Measurements from ENCODE around the gene LY6G6F.
"Not testable (repeated sequence)": the region's sequence is repeated elsewhere in the genome, so short reads cannot be mapped to it uniquely, and the experiment has no call there.

Gene LY6G6F

DNA sequence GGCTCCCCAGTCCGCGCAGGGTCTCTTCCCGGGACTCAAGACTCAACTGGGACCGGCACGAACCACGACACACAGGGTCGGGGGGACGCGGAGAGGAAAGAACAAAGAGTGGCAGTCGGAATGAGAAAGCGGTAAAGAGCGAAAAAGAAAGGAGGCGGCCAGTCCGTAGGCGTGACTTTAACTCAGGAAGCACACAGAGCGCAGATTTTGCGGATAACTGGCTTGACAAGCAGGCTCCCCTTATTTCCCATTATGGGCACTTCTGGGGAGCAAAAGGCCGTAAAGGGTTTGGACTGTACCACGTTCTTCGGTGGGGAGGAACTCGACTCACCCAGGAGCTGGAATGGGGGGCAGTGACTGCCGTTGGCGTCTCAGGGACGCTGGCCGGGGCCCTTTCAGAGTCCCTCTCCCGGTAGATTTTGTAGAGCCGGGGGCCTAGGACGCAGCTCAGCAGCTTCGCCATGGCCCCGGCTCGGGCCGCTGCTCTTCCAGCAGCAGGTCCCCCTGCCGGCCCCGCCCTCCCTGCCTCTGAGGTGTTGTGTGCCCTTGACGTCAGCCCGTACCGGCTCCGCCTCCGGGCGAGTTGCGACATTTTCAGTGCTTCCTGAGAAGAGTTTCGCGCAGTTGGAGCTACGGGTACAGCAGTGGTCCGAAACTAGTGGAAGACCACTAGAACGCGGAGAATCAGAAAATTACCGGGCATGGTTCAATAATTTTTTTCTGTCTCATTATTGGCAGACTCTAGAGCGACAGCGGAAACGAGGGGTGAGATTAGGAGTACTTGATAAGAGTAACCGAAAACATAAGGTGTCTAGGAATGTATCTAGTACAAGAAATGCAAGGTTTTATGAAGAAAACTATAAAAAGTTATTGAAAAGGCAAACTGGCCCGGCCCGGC, 3.6 kb upstream of the LY6G6F start, which contains the start of gene ABHD16A:
ABHD16A (minus strand) TSS at position 506 of the 898 bp plus-strand sequence; CDS start at position 463, 43 bp downstream.
- peak; percentile 99 for DNase-seq

DNA sequence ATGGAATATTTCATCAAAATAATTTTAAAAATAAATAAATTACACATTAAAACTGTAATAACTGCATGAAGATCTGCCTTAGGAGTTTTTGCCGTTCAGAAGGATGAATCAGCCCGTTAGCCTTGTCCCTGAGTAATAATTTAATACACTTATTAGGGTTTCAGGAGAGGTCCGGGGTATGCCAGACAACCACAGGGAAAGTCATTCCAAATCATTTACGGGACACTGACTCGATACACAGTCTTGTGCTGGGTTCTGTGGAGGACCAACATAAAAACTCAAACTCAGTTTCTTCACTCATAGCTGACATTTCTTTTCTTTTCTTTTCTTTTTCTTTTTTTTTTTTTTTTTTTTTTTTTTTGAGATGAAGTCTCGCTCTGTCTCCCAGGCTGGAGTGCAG, 735 bp upstream of the LY6G6F start:
- DNase-seq, result no peak

DNA sequence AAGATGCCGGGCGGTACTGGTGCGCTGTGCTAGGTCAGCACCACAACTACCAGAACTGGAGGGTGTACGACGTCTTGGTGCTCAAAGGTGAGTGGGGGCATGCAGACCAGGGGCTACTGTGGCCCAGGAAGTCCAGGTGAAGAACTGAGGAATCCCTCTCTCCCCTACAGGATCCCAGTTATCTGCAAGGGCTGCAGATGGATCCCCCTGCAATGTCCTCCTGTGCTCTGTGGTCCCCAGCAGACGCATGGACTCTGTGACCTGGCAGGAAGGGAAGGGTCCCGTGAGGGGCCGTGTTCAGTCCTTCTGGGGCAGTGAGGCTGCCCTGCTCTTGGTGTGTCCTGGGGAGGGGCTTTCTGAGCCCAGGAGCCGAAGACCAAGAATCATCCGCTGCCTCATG, 1.0 kb downstream of the LY6G6F start:
- DNase-seq, result no peak

DNA sequence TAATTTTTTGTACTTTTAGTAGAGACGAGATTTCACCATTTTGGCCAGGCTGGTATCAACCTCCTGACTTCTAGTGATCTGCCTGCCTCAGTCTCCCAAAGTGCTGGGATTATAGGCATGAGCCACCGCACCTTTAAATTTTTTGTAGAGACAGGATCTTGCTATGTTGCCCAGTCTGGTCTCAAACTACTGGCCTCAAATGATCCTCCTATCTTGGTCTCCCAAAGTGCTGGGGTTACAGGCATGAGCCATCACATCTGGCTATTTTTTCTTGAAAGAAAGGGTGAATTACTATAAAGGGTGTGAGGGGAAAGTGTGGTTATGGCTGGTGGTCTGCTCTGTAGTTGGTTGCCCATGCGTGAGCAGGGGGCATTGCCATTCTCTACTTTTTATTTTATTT, 1.6 kb downstream of the LY6G6F start:
- DNase-seq, result no peak

DNA sequence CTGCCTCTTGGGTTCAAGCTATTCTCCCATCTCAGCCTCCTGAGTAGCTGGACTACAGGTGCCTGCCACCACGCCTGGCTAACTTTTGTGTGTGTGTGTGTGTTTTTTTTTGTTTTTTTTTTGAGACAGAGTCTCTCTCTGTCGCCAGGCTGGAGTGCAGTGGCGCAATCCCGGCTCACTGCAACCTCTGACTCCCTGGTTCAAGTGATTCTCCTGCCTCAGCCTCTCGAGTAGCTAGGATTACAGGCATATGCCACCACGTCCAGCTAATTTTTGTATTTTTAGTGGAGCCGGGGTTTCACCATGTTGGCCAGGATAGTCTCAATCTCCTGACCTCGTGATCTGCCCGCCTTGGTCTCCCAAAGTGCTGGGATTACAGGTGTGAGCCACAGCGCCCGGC, 2.5 kb downstream of the LY6G6F start:
- DNase-seq, result not testable (repeated sequence)

DNA sequence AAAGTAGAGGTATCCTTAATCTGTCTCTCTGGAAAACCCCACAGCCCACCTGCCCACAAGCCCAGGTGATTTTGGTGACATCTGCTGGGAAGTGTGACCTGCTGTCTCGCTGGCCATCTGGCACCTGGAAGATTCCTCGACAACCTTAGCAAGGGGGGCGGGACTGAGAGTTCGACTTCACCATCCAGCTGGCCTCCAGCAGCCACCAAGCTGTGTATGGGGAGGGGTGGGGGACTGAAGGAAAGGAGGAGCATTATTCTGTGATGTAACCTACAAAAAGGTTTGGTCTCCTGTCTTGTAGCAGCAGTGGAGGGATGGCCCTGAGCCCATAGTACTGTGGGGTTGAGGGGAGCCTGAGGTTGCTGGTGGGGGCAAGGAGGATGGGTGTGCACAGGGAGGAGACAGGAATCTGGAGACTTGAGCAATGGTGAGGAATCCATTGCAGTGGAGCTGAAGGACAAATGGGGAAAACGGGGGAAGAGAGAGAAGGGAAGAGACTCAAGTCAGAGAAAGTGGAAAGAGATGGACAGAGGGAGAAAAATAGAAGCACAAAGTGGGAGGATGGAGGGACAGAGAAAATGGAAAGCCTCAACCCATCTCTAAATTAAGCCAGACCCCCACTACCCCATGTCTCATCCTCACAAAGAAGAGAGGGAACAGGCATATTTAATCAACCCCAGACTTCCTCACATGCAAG, 4.0 kb downstream of the LY6G6F start:
- no peak for DNase-seq

DNA sequence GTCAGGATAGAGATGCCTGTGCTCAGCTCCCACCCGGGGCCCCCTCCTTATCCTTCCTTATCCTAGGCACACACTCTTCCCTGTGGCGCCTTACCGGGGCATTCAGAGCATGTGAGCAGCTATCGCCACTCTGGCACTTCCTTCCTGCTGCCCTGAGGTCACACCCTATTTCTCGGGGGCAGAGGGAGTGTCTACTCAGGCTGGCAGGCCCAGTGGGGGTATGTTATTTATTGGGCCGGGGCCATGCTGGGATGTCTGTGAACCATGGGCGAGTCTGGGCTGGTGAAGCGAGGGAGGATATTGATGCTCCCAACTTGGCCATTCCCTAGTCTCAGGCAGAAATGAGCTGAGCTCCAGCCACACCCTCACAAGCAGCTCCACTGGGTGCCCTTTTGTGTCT, 4.6 kb downstream of the LY6G6F start:
- peak; percentile 30 to 53 for DNase-seq

DNA sequence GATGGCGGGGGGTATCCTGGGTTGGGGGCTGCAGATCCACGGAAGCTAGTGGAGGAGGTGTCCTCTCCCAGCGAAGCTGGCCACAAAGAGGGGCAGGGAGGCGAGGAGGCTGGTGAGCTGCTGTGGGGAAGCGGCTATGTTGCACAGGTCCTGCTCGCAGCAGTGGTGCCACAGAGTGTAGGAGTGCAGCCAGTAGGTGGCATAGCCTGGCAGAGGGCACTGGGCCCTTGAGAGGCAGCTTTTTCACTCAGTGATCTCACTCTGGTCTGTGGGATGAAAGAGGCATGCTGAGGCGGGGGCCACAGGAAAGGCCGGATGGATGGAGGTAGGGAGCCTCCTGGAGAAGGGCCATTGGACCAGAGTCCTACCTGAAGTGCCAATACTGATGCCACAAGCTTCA, 5.6 kb downstream of the LY6G6F start:
- DNase-seq, result peak; percentile 9 to 15

DNA sequence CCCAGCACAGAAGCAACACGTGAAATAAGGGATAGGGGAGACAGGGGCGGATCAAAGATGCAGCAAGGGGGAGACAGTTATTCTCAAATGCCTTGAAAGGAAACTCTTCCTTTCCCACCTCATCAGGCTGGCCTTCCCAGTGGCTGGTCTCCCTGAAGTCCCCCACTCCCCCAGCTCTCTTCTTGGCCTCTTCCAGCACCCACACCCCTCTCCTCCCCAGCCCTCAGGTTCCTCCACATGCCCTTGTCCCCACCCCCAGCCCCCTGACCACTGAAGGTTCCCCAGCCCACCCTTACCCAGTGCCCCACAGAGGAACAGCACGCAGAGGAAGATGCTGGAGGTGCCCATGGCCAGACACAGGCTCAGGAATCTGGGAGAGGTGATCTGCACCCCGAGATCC, 6.8 kb downstream of the LY6G6F start:
- no peak for DNase-seq

DNA sequence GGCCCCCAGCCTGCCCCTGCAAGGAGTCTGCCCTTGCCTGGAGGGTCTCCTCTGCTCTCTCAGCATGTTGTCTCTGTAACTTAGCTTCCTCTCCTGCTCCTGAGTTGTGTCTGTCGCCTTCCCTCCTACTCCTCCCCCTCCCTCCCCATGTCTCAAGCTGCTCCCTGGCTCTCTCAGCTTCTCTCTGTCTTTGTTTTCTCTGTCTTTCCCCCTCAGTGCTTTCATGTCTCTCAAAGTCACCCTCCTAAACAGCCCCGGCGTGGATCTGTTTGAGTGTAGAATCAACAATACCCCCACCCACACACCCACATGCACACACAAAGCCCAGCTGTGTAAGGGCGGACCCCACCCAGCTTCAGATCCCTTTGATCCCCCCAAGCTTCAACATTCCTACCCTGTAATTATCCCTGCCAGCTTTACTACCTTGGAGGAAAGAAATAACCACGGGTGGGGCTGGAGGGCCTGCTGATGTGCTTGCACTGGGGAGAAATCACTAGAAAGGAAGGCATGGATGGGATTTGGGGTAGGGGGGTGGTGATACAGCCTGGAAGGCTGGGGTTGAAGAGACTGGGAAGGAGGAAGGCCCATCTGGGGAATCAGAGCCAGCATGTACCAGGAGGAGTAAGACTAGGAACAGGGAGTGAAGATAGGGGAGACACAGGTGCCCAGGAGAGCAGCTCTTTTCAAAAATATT, 7.5 kb downstream of the LY6G6F start:
- DNase-seq, result peak in 1 of 2 donors; percentile 13

DNA sequence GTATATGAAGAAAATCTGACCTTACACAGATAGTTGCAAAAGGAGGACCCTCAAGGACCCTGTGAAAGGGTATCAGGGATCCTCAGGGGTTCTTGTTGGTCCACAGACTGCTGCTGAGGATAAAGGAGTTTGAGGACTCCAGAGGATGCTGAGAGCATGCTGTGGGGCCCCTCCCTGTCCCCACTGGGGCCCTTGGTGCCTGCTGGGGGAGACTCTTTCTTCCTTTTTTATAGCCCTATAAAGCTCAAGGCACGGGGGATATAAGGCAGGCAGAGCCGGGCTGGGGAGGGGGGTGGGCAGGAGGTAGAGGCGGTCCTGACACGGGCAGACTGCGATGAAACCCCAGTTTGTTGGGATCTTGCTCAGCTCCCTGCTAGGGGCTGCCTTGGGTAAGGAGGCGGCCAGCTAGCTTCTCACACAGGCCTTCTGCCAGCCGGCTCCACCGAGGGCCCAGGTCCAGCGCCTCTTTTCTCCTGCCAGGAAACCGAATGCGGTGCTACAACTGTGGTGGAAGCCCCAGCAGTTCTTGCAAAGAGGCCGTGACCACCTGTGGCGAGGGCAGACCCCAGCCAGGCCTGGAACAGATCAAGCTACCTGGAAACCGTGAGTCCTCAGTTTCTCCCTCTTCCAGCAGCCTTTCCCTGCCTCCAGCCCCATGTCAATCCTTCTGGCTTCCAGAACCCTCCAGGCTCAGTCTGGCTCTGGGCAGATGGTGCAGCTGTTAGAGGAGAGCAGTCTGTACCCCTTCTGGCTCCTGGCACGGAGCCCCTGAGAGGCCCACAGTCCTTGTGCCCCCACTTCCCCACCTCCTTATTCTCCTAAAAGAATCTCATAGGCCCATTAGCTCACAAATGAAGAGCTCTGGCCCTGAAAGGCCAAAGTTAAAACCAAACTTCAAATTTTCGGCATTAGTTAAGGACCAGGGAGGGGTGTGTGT, 8.6 kb downstream of the LY6G6F start, which contains the start of gene LY6G6D:
LY6G6D (plus strand) TSS at position 327 of the 937 bp plus-strand sequence; CDS start at position 335, 8 bp downstream.
- DNase-seq, result no peak

DNA sequence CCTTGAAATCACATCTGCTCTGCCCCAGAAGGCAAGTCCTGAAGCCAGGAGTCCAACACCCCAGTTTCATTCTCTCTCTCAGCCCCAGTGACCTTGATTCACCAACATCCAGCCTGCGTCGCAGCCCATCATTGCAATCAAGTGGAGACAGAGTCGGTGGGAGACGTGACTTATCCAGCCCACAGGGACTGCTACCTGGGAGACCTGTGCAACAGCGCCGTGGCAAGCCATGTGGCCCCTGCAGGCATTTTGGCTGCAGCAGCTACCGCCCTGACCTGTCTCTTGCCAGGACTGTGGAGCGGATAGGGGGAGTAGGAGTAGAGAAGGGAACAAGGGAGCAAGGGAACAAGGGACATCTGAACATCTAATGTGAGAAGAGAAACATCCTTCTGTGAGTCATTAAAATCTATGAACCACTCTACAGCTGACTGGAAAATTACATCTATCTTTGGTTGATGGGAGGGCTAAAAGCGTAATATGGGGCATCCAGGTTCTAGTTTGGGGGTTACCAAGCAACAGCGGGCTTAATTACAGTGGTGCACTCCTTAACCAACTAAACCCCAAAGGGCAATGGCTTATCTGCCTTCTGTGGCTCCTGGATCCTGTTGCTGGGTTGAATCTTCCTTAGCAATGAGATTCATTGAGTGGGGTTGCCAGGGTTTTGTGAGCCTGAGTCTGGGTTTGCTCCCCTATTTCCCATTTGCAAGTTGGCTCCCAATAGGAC, 11.0 kb downstream of the LY6G6F start:
- DNase-seq, result no peak

DNA sequence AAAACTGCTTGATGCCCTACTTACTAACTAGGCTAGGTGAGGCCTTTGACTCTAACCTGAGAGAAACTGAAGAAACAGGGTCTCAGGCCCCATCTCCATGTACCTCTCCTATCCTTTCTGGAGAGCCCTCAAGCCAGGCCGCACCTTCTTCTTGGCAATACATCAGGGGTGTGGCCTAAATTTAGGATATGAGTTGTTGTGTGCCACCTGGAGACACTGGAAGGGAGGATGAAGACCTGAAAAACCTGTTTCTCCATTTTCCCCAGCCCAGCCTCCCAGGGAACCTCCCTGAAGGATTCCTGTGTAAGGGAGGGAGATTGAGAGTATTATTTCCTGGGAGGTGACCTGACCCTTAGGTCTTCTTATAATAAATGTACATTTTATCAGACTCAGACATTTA, 11.6 kb downstream of the LY6G6F start:
- DNase-seq, result no peak

DNA sequence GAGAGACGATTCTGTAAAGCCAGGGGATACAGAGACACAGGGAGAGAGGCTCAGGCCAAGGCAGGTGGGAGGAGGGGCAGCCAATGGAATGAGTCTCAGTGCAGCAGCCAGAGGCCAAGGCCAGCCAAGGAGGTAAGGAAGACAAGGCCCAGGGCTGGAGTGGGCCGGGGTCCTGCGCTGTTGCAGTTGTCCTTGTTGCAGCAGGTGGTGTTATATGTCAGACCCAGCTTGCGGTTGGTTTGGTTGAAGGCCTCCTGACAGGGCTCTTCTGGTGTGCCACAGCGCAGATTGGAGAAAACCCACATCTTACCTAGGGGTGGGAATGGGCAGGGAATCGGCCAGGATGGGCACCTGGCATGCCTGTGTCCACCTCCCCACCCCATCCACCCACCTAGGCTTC, 12.3 kb downstream of the LY6G6F start:
- DNase-seq, result no peak

DNA sequence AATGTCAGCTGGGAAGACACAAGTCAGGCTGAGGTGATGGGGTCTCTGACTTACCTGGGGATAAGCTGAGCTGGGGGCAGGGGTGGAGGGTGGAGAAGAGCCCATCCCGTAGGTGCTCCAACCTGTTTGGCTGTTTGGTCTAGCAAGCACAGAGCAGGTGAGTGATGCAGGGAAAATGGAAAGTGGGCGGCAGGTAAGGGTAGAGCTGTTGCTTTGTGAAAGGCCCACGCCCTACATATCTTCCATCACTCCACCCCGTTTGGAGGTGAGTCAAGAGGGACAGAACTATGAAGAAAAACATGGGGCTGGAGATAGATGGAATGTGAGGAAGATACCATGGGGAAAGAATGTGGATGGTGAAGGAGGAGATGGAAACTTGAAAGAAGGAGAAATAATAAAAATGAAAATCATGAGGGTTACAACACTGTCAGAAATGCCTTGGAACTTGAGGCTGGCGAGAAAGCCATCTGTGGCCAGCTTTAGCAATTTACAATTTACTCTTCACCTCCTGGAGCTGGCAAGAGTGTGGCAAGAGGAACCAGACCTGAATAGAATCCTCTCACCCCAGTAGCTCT, 13.6 kb downstream of the LY6G6F start:
- no peak for DNase-seq

DNA sequence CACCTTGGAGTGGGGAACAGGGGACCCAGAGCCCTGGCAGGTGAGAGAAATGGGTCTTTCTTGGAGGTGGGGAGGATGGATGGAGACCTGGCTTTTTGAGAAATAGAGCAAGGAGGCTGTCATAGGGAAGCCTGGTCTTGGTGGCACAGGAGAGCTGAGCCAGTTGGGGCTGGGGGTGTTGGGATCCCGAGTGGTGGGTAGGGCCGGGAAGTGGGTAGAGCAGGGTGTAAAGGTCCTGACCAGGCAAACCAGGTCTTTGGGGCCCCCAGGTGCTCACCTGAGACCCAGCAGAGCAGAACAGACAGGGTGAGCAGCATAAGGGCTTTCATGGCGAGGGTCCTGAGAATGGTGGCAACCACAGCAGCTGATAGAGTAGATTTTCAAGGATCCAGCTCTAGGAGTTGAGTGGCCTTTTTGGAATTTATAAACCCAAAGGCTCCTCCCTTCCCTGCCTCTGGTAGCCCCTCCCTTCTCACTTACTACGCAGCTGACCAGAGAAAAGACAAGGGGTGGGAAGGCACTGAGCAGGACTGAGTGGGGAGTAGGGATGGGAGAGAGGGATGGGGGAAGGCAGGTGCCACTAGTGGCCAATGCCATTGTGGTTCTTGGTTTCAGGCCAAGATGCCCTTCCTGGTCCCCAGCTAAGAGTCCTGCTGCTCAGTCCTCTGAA, 14.8 kb downstream of the LY6G6F start, which contains the start of gene LY6G6C:
LY6G6C (minus strand) TSS at position 396 of the 670 bp plus-strand sequence; CDS start at position 329, 67 bp downstream.
- DNase-seq, result no peak

DNA sequence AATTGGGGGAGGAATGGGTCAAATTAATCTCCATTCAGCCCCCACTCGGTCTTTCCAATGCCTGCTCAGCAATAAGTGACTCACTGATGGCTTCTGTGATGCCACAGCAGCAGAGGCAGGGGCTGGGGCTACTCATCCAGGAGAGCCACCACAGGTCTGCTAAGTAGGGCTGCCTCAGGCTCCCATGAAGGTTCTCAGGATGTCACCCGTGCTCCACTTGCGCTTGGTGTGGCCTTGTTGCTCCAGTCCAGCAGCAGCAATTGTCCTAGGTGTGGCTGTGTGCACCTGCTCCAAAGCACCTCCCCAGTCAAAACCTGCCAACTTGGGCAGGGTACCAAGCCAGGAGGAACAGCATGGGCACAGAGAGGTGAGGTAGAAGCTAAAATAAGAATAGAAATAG, 15.5 kb downstream of the LY6G6F start:
- DNase-seq, result no peak

DNA sequence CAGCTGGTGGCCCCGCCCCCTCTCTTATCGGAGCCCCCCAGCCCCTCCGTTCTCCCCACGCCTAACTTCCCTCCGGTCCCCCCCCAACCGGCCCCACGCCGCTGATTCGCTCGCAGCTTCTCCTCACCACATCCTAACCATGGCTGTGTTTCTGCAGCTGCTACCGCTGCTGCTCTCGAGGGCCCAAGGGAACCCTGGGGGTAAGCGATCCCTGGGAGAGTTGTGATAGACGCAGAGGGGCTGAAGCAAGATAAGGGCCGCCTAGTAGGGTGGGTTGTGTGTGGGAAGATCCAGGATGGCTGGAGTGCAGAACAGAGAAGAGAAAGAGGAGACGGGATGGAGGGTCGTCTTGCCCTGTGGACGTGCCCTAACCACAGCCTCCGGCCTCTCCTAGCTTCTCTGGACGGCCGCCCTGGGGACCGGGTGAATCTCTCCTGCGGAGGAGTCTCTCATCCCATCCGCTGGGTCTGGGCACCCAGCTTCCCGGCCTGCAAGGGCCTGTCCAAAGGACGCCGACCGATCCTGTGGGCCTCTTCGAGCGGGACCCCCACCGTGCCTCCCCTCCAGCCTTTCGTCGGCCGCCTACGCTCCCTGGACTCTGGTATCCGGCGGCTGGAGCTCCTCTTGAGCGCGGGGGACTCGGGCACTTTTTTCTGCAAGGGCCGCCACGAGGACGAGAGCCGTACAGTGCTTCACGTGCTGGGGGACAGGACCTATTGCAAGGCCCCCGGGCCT, 16.7 kb downstream of the LY6G6F start, which contains the start of gene MPIG6B:
MPIG6B (plus strand) TSS at position 129 of the 735 bp plus-strand sequence; CDS start at position 140, 11 bp downstream.
- no peak for DNase-seq
